Measurements from ENCODE around the gene LEMD1.
"Not testable (repeated sequence)": the region's sequence is repeated elsewhere in the genome, so short reads cannot be mapped to it uniquely, and the experiment has no call there.

LEMD1 gene

GRCh38 chr1:205410581-205411298 lies 11.1 kb downstream of the LEMD1 start:
- Histone ChIP-seq H3K9ac (ENCODE audit: low read length) (no peak overlapping the region), H2BK12ac (ENCODE audit: low read length) (no peak overlapping the region), H3K14ac (ENCODE audit: low read length) (no peak overlapping the region), H4K8ac (ENCODE audit: low read depth, low read length) (no peak overlapping the region), H3K27me3 (ENCODE audit: insufficient read depth, low read length) (no peaks in the 10 kb centered on the region), H3K4me2 (ENCODE audit: low read length) (no peak overlapping the region), H3K23ac (ENCODE audit: low read length) (no peak overlapping the region), H3K79me2 (ENCODE audit: control insufficient read depth, insufficient read depth, low read length, poor library complexity) (no peaks in the 10 kb centered on the region), H3K36me3 (ENCODE audit: control insufficient read depth in 1 of 2, insufficient read depth in 2 of 2, low read length in 2 of 2) (no peaks in the 10 kb centered on the region), H2BK5ac (ENCODE audit: low read depth, low read length, poor library complexity) (no peak overlapping the region), H3K9me3 (ENCODE audit: insufficient read depth, low read depth, low read length) (no peaks in the 10 kb centered on the region), H3K4ac (ENCODE audit: low read depth, low read length) (no peak overlapping the region), H4K91ac (ENCODE audit: low read depth, low read length) (no peak overlapping the region), H3K4me3 (ENCODE audit: low read depth, low read length) (no peak overlapping the region), H4K12ac (ENCODE audit: low read depth, low read length) (no peak overlapping the region), H3K18ac (ENCODE audit: low read length) (no peak overlapping the region), H2AK5ac (ENCODE audit: low read length) (no peak overlapping the region), H3K79me1 (ENCODE audit: low read length) (no peaks in the 10 kb centered on the region), H3K27ac (ENCODE audit: low read depth, low read length) (no peak overlapping the region), H2BK120ac (ENCODE audit: insufficient read depth, low read length, poor library complexity) (no peak overlapping the region), H2AFZ (ENCODE audit: insufficient read depth, low read length, poor library complexity) (no peak overlapping the region), H3K4me1 (ENCODE audit: control insufficient read depth in 1 of 2, insufficient read depth in 2 of 2, low read length in 2 of 2) (no peaks in the 10 kb centered on the region)
- WGBS (ENCODE audit: extremely low coverage, insufficient coverage, insufficient read length): no CpG with 5 or more reads among the region's 5 CpGs
- no peak for DNase-seq

- H3K4me2 ChIP-seq (ENCODE audit: low read length): no peak overlapping the region
- H4K12ac ChIP-seq (ENCODE audit: low read depth, low read length): no peak overlapping the region
- H3K27ac ChIP-seq (ENCODE audit: low read depth, low read length): no peak overlapping the region
- WGBS (ENCODE audit: extremely low coverage, insufficient coverage, insufficient read length): no CpG with 5 or more reads among the region's 5 CpGs
- no peak overlapping the region for H4K91ac ChIP-seq (ENCODE audit: low read depth, low read length)
- H3K4ac ChIP-seq (ENCODE audit: low read depth, low read length): no peak overlapping the region
- DNase-seq: no peak
- no peak overlapping the region for H2AK5ac ChIP-seq (ENCODE audit: low read length)
- no peaks in the 10 kb centered on the region for H3K79me1 ChIP-seq (ENCODE audit: low read length)
- no peaks in the 10 kb centered on the region for H3K36me3 ChIP-seq (ENCODE audit: control insufficient read depth in 1 of 2, insufficient read depth in 2 of 2, low read length in 2 of 2)
- no peak overlapping the region for H2BK120ac ChIP-seq (ENCODE audit: insufficient read depth, low read length, poor library complexity)
- no peaks in the 10 kb centered on the region for H3K79me2 ChIP-seq (ENCODE audit: control insufficient read depth, insufficient read depth, low read length, poor library complexity)
- H3K27me3 ChIP-seq (ENCODE audit: insufficient read depth, low read length): no peaks in the 10 kb centered on the region
- no peaks in the 10 kb centered on the region for H3K9me3 ChIP-seq (ENCODE audit: insufficient read depth, low read depth, low read length)
- no peak overlapping the region for H3K14ac ChIP-seq (ENCODE audit: low read length)
- no peak overlapping the region for H3K9ac ChIP-seq (ENCODE audit: low read length)
- no peak overlapping the region for H2BK12ac ChIP-seq (ENCODE audit: low read length)
- no peaks in the 10 kb centered on the region for H3K4me1 ChIP-seq (ENCODE audit: control insufficient read depth in 1 of 2, insufficient read depth in 2 of 2, low read length in 2 of 2)
- no peak overlapping the region for H2BK5ac ChIP-seq (ENCODE audit: low read depth, low read length, poor library complexity)
- H2AFZ ChIP-seq (ENCODE audit: insufficient read depth, low read length, poor library complexity): no peak overlapping the region
- H4K8ac ChIP-seq (ENCODE audit: low read depth, low read length): no peak overlapping the region
- H3K23ac ChIP-seq (ENCODE audit: low read length): no peak overlapping the region
- H3K4me3 ChIP-seq (ENCODE audit: low read depth, low read length): no peak overlapping the region
- H3K18ac ChIP-seq (ENCODE audit: low read length): no peak overlapping the region
Measured at GRCh38 chr1:205407970-205408369, 13.9 kb downstream of the LEMD1 start.

GRCh38 chr1:205406252-205406651 lies 15.6 kb downstream of the LEMD1 start:
- not testable (repeated sequence) for H2BK12ac ChIP-seq (ENCODE audit: low read length); H3K4ac ChIP-seq (ENCODE audit: low read depth, low read length); H2AFZ ChIP-seq (ENCODE audit: insufficient read depth, low read length, poor library complexity); H2AK5ac ChIP-seq (ENCODE audit: low read length); H3K4me2 ChIP-seq (ENCODE audit: low read length); H3K9me3 ChIP-seq (ENCODE audit: insufficient read depth, low read depth, low read length); H2BK5ac ChIP-seq (ENCODE audit: low read depth, low read length, poor library complexity); H4K8ac ChIP-seq (ENCODE audit: low read depth, low read length); H3K27me3 ChIP-seq (ENCODE audit: insufficient read depth, low read length); H3K9ac ChIP-seq (ENCODE audit: low read length); H3K23ac ChIP-seq (ENCODE audit: low read length); H4K91ac ChIP-seq (ENCODE audit: low read depth, low read length); H3K4me1 ChIP-seq (ENCODE audit: control insufficient read depth in 1 of 2, insufficient read depth in 2 of 2, low read length in 2 of 2); H3K4me3 ChIP-seq (ENCODE audit: low read depth, low read length); H3K18ac ChIP-seq (ENCODE audit: low read length); H3K36me3 ChIP-seq (ENCODE audit: control insufficient read depth in 1 of 2, insufficient read depth in 2 of 2, low read length in 2 of 2); H3K14ac ChIP-seq (ENCODE audit: low read length); H4K12ac ChIP-seq (ENCODE audit: low read depth, low read length); DNase-seq; H2BK120ac ChIP-seq (ENCODE audit: insufficient read depth, low read length, poor library complexity); H3K27ac ChIP-seq (ENCODE audit: low read depth, low read length); H3K79me1 ChIP-seq (ENCODE audit: low read length); H3K79me2 ChIP-seq (ENCODE audit: control insufficient read depth, insufficient read depth, low read length, poor library complexity)
- no CpG with 5 or more reads among the region's 12 CpGs for WGBS (ENCODE audit: extremely low coverage, insufficient coverage, insufficient read length)

- not testable (repeated sequence) for H4K8ac ChIP-seq (ENCODE audit: low read depth, low read length); H2BK12ac ChIP-seq (ENCODE audit: low read length)
Measured at GRCh38 chr1:205404484-205404883, 17.4 kb downstream of the LEMD1 start.

More at GRCh38 chr1:205404484-205404883, 17.4 kb downstream of the LEMD1 start:
- not testable (repeated sequence) for H3K4me1 ChIP-seq (ENCODE audit: control insufficient read depth in 1 of 2, insufficient read depth in 2 of 2, low read length in 2 of 2); H3K4me2 ChIP-seq (ENCODE audit: low read length); H3K36me3 ChIP-seq (ENCODE audit: control insufficient read depth in 1 of 2, insufficient read depth in 2 of 2, low read length in 2 of 2); H4K12ac ChIP-seq (ENCODE audit: low read depth, low read length); H3K4ac ChIP-seq (ENCODE audit: low read depth, low read length); H3K9ac ChIP-seq (ENCODE audit: low read length); H2BK120ac ChIP-seq (ENCODE audit: insufficient read depth, low read length, poor library complexity); H3K4me3 ChIP-seq (ENCODE audit: low read depth, low read length); H3K27ac ChIP-seq (ENCODE audit: low read depth, low read length); H2AK5ac ChIP-seq (ENCODE audit: low read length); H3K9me3 ChIP-seq (ENCODE audit: insufficient read depth, low read depth, low read length); H3K79me1 ChIP-seq (ENCODE audit: low read length); H2AFZ ChIP-seq (ENCODE audit: insufficient read depth, low read length, poor library complexity); H3K14ac ChIP-seq (ENCODE audit: low read length); H2BK5ac ChIP-seq (ENCODE audit: low read depth, low read length, poor library complexity); H3K79me2 ChIP-seq (ENCODE audit: control insufficient read depth, insufficient read depth, low read length, poor library complexity); DNase-seq; H3K27me3 ChIP-seq (ENCODE audit: insufficient read depth, low read length); H3K23ac ChIP-seq (ENCODE audit: low read length); H4K91ac ChIP-seq (ENCODE audit: low read depth, low read length); H3K18ac ChIP-seq (ENCODE audit: low read length)
- WGBS (ENCODE audit: extremely low coverage, insufficient coverage, insufficient read length): no CpG with 5 or more reads among the region's 3 CpGs

Measured in trophoblast cell (in vitro differentiated cells and primary cell).